Astrocyte of the spinal cord (primary cell): ENCODE measurements around the gene DPH1.

Source experiments
- DNase-seq: peaks from one replicate; pipeline ENCODE4 v3.0.0; 2011; ENCODE audit warnings: low read depth, low spot score
- H3K4me3 ChIP-seq: 2 replicates; pipeline ENCODE4 v1.5.1; 2011; ENCODE audit warnings: low read depth, mild to moderate bottlenecking, low read length, moderate library complexity
- CTCF ChIP-seq: IDR thresholded peaks from 2 replicates; pipeline ENCODE4 v1.5.1; 2012; ENCODE audit warnings: low read depth, mild to moderate bottlenecking, low read length, inconsistent platforms
- in situ Hi-C: cut with HindIII; loops from 2 replicates; pipeline ENCODE4 v1.10.0; 2017; ENCODE audit warnings: low sequenced_read_pairs

Gene DPH1

GRCh38 chr17:2057175-2057759, 27.3 kb downstream of the DPH1 start:
- peak overlapping the region; percentile 59 for H3K4me3 ChIP-seq
- DNase-seq = no peak
- in situ Hi-C loops = no loop called here
- no peak for TF ChIP-seq CTCF

GRCh38 chr17:2057760-2058585, 28.0 kb downstream of the DPH1 start:
- TF ChIP-seq CTCF = no peak
- in situ Hi-C loops = no loop called here
- H3K4me3 ChIP-seq = peak overlapping the region; percentile 59
- no peak for DNase-seq

- TF ChIP-seq CTCF = peak; percentile 68
- H3K4me3 ChIP-seq = peak overlapping the region; percentile 59
- in situ Hi-C loops = no loop called here
- DNase-seq = peak; percentile 73
These were observed 28.9 kb downstream of the DPH1 start for GRCh38 chr17:2058586-2059546.

GRCh38 chr17:2059547-2060384, 29.8 kb downstream of the DPH1 start:
- DNase-seq = no peak
- TF ChIP-seq CTCF = no peak
- H3K4me3 ChIP-seq = peak overlapping the region; percentile 59
- in situ Hi-C loops = loop anchor here (10.0 kb wide), 1 partner anchor 115 kb away; no protein-coding TSS in a partner anchor

- no peak for TF ChIP-seq CTCF
- H3K4me3 ChIP-seq = peak overlapping the region; percentile 6
- in situ Hi-C loops = loop anchor here (10.0 kb wide), 1 partner anchor 114 kb away; no protein-coding TSS in a partner anchor
- no peak for DNase-seq
These were observed 30.4 kb downstream of the DPH1 start for GRCh38 chr17:2060385-2060658.
